Heart right ventricle (tissue), 16 donors: Measurements from ENCODE around the gene TCP11. TPM values are rescaled to one million over a fixed set of nuclear protein-coding genes. Genes with fewer than 3 reads are reported as not detected.

ENCODE experiments used
- ATAC-seq, 8 donors: fragments of 200-7000 bp; cut with Tn5 transposase; one replicate each; pipeline ENCODE4 v1.9.1; 2020; ENCODE audit warnings: mild to moderate bottlenecking in 8 of 8, moderate library complexity in 8 of 8, moderate number of reproducible peaks in 1 of 8
- DNase-seq, 2 donors: peaks; one replicate each; pipeline ENCODE4 v3.0.0-alpha.2; 2020
- H3K27ac ChIP-seq, 10 donors: fragments of 200-600 bp; sonication (generic) in 2 of 10; one replicate each; pipeline versions ENCODE4 v1.5.0 to v1.8.0; 2020 to 2022; ENCODE audit warnings: mild to moderate bottlenecking in 3 of 10
- H3K27me3 ChIP-seq, 7 donors: fragments of 200-600 bp; one replicate each; pipeline ENCODE4 v1.8.0; 2021 to 2022; ENCODE audit warnings: mild to moderate bottlenecking in 2 of 7
- H3K36me3 ChIP-seq, 9 donors: fragments of 200-600 bp; sonication (generic) in 1 of 9; one replicate each; pipeline versions ENCODE4 v1.5.0 to v1.8.0; 2020 to 2022; ENCODE audit warnings: mild to moderate bottlenecking in 2 of 9
- H3K4me1 ChIP-seq, 9 donors: fragments of 200-600 bp; sonication (generic) in 1 of 9; one replicate each; pipeline versions ENCODE4 v1.5.0 to v1.8.0; 2020 to 2022; ENCODE audit warnings: mild to moderate bottlenecking in 4 of 9
- H3K4me3 ChIP-seq, 10 donors: fragments of 200-600 bp; sonication (generic) in 2 of 10; one replicate each; pipeline versions ENCODE4 v1.5.0 to v1.8.0; 2020 to 2022; ENCODE audit warnings: mild to moderate bottlenecking in 7 of 10, moderate library complexity in 2 of 10
- H3K9me3 ChIP-seq, 11 donors: fragments of 200-600 bp in 10 of 11; sonication (generic) in 2 of 11; one replicate each; pipeline versions ENCODE4 v1.5.0 to v1.8.0; 2013 to 2022; ENCODE audit warnings: mild to moderate bottlenecking in 2 of 11, control low read depth in 1 of 11, moderate library complexity in 1 of 11
- WGBS, 2 donors: extraction: QIAGEN DNeasy Blood & Tissue Kit; methylation state at CpG; one replicate each; pipeline ENCODE4 v1.1.7; 2013; ENCODE audit warnings: inconsistent platforms in 1 of 2; 5-methylcytosine and 5-hydroxymethylcytosine counted together
- intact Hi-C, 10 donors: fragments of 100-400 bp; cut with DNase I; formaldehyde crosslinking; loops; one replicate each; pipeline versions ENCODE4 v1.11.1 to v1.14.2; 2022
- polyA plus RNA-seq, 2 donors: library from polyadenylated mRNA; stranded (reverse); fragments of 200-250 nt; gene quantifications; one replicate each; pipeline ENCODE4 v1.2.3, GENCODE V29; 2013
- total RNA-seq, 10 donors: library from RNA; stranded (reverse); fragmentation: NEBNext Ultra II Directional in 3 of 10; extraction: Animal tissue kit (Norgen Biotek cat#: 25700) in 3 of 10; gene quantifications; one replicate each; pipeline versions ENCODE4 v1.2.1 to v1.2.4, GENCODE V29; 2021 to 2023
- TF ChIP-seq, protein P1 (sequence below), 9 donors: fragments of 200-600 bp; sonication (generic) in 2 of 9; IDR thresholded peaks; one replicate each; pipeline versions ENCODE4 v1.5.0 to v1.8.0; 2021 to 2022; ENCODE audit warnings: antibody characterized with exemption in 9 of 9, mild to moderate bottlenecking in 5 of 9, moderate library complexity in 1 of 9
- donor health status: Arrhythmogenic right ventricular cardiomyopathy.
- donor health status: ischemic (EF 13 %, LVEDD 7.1; RV severe dilation, severe dysfunction).
- donor health status: healthy with polysubstance abuse.
- donor health status: DM: no; HTN: yes; CAD: no.
- donor health status: DM: no; HTN: no; CAD: no.
- donor health status: ischemic (EF 25% LVEDD 6.9; RV normal size, moderate dysfunction).
- donor health status: ischemic (EF 25% LVEDD 5.7; RV mildly dilated, moderate dysfunction).
- donor health status: healthy.
- donor health status: DM: yes; HTN: yes; CAD: no.
- donor health status: Ischemic cardiomyopathy.
- donor health status: ischemic (EF 35%, LVEDD 5.7; RV mildly dilated, moderate dysfunction).
- donor health status: nonischemic (EF 11% LVEDD 7.7; RV severe dilation, severe dysfunction).
- donor health status: DM: yes; HTN: yes; CAD: no.
- donor health status: PGD.
- donor health status: ischemic (EF 29% LVEDD 5.4; RV normal size, mild dysfunction).
- donor health status: nonischemic (EF 23%, LVEDD 6.1; RV moderate dilation, normal function).

TCP11 gene
- total and polyA plus RNA-seq, 12 donors, result 0.03 TPM; not detected in 11

DNA sequence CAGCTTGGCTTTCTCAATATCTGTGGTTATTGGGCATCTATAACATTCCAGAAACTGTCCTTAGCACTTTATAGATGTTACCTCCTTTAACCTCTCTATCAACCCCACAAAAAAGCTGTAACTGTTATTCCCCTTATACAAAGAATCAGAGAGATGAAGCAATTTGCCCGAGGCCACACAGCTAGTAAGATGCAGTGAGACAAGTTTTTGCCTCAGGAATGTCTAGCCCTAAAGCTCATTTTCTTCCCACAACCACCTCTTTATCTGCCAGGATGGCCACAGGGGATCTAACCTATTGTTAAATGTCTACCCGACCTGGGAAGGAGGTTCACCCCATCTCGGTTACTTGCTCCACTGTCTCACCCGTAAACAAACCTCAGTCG lies 31.9 kb upstream of the TCP11 start:
- Histone ChIP-seq H3K4me1 (peaks cover 0 to 10% (median 0%) of the 10 kb centered on the region in 9 donors), H3K27me3 (no peaks in the 10 kb centered on the region), H3K27ac (no peak overlapping the region), H3K4me3 (no peak overlapping the region), H3K36me3 (no peaks in the 10 kb centered on the region), H3K9me3 (no peaks in the 10 kb centered on the region)
- WGBS, 2 donors, result 77 to 80% methylated on average over 5 of the region's 5 CpGs
- ATAC-seq (no peak), DNase-seq (no peak)
- TF ChIP-seq, protein P1, sequence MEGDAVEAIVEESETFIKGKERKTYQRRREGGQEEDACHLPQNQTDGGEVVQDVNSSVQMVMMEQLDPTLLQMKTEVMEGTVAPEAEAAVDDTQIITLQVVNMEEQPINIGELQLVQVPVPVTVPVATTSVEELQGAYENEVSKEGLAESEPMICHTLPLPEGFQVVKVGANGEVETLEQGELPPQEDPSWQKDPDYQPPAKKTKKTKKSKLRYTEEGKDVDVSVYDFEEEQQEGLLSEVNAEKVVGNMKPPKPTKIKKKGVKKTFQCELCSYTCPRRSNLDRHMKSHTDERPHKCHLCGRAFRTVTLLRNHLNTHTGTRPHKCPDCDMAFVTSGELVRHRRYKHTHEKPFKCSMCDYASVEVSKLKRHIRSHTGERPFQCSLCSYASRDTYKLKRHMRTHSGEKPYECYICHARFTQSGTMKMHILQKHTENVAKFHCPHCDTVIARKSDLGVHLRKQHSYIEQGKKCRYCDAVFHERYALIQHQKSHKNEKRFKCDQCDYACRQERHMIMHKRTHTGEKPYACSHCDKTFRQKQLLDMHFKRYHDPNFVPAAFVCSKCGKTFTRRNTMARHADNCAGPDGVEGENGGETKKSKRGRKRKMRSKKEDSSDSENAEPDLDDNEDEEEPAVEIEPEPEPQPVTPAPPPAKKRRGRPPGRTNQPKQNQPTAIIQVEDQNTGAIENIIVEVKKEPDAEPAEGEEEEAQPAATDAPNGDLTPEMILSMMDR (IDR thresholded peaks at IDR 0.05), result no peak
- intact Hi-C loops, result no loop called here

DNA sequence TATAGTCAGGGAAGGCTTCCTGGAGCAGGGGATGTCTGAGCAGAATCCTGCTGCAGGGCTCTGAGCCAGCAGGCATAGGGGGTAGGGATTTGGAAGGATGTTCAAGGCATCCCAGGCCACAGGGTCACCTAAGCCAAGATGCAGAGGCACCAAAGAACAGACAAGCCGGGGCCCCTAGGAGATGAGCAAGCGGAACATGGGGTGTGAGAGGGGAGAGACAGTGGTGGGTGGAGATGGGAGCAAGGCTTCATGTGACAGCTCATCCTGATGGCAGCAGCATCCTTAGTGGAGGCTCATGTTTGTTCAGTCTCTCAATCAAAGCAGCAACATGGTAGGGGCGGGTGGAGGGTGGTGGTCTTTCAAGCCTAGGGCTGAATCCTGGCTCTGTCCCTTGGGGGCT lies 29.8 kb upstream of the TCP11 start:
- Histone ChIP-seq H3K36me3 (no peaks in the 10 kb centered on the region), H3K4me3 (no peak overlapping the region), H3K27ac (no peak overlapping the region), H3K27me3 (no peaks in the 10 kb centered on the region), H3K4me1 (peaks cover 0 to 12% (median 0%) of the 10 kb centered on the region in 9 donors), H3K9me3 (no peaks in the 10 kb centered on the region)
- TF ChIP-seq, protein P1 (IDR thresholded peaks at IDR 0.05), result no peak
- 85 to 98% methylated on average over 3 of the region's 3 CpGs for WGBS, 2 donors
- ATAC-seq, result no peak
- intact Hi-C loops, result no loop called here
- DNase-seq, result no peak

DNA sequence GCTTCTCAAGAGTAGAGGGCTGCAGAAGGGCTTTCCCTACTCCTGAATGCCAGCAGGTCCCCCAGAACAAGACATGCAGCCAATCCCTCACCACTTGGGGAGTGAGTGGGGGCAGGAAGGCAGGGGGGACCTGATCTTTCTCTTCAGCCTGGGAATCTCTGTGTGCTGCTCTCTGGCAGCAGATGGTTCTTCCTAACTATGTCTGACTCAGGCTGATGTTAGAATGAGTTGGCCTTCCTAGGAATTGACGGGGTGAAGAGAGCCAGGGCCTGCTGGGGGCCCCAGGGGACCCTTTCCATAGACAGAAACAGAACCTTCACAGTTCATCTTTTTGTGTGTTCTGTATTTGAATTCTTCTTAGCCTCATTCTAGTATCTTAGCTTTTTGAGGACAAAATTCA lies 29.0 kb upstream of the TCP11 start:
- H3K4me1 ChIP-seq, result peaks cover 0 to 12% (median 0%) of the 10 kb centered on the region in 9 donors
- H3K36me3 ChIP-seq, result no peaks in the 10 kb centered on the region
- no peak for DNase-seq
- intact Hi-C loops, result no loop called here
- no peak for ATAC-seq
- TF ChIP-seq, protein P1 (IDR thresholded peaks at IDR 0.05), result no peak
- H3K27me3 ChIP-seq, result no peaks in the 10 kb centered on the region
- 70 to 77% methylated on average over 1 of the region's 1 CpG for WGBS, 2 donors
- H3K4me3 ChIP-seq, result no peak overlapping the region
- no peak overlapping the region for H3K27ac ChIP-seq
- H3K9me3 ChIP-seq, result no peaks in the 10 kb centered on the region

DNA sequence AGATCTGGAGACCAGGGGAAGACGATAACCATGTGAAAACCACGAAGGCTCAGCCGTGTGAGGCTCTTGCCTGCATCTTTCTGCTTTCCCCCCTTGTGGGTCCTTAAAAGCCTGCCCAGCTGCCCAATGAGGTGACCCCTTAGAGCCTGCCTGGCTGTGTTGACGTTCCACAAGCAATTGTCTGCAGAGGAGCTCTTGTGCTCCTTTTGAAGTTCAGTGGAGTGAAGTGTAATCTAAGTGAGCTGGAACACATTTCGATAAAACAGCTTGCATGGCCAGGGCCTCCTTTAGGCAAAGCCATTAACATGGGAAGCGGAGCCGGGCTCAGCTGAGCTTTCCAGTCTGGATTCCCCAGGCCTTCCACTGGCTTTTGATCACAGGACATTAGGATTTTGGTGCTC lies 27.3 kb upstream of the TCP11 start:
- no peak overlapping the region for H3K4me3 ChIP-seq
- ATAC-seq, result peak in 5 of 8 donors; percentile 26 to 66 (median 43)
- TF ChIP-seq, protein P1 (IDR thresholded peaks at IDR 0.05), result no peak
- 47 to 64% methylated on average over 7 of the region's 7 CpGs for WGBS, 2 donors
- peaks cover 0 to 3% (median 0%) of the 10 kb centered on the region in 7 donors for H3K27me3 ChIP-seq
- intact Hi-C loops, result no loop called here
- no peaks in the 10 kb centered on the region for H3K9me3 ChIP-seq
- no peak overlapping the region for H3K27ac ChIP-seq
- DNase-seq, result no peak
- H3K4me1 ChIP-seq, result peaks cover 0 to 12% (median 0%) of the 10 kb centered on the region in 9 donors
- no peaks in the 10 kb centered on the region for H3K36me3 ChIP-seq
